Stimulated activated CD4-positive, alpha-beta T cell treated with anti-CD3 and anti-CD28 coated beads, Interleukin-15, amount 100 ng/mL, for 24 hours (primary cell): ENCODE measurements around the gene HPCAL1.

Source experiments
- DNase-seq: peaks from one replicate; pipeline ENCODE4 v3.0.0-alpha.2; 2020

Gene HPCAL1

DNA sequence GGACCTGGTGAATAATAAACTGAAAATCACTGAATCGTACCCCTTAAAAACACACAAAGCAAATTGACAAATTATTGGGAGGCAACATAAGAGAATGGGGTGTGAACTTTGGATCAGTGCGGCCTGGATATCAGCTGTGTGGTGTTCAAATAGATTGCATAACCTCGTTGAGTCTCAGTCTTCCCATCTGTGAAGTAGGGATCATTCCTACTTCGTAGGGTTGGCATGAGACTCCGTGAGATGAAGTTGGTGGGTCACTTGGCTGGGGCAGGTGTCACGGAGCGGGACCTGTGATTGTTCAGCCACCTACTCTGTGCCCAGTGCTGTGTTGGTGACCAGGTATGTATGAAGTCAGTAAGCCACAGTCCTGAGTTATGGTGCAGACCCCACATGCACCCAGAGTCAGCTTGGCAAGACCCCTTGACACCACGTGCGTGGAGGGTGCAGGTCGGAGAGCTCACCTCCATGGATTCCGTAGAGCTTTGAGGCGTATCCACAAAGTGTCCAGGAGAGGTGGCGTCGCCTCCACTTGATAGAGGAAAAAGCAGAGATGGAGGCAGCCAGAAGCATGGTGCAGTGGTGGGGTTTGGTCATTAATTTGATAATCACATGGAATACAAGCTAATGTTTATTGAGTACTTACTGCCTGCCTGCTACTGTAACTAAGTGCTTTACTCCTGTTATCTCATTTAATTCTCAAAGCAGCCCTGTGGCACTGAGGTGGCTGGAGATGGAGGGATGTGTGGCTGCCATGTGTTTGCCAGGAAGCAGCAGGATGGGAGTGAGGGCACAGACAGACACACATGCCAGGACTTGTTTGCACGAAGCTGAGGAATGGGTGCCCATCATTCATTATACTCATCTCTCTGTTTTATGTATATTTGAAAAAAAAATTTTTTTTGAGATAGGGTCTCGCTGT, 35.8 kb downstream of the HPCAL1 start:
- DNase-seq = no peak

- no peak for DNase-seq
These were observed 37.2 kb downstream of the HPCAL1 start for GRCh38 chr2:10339647-10340592.

GRCh38 chr2:10340593-10340975, 37.9 kb downstream of the HPCAL1 start:
- DNase-seq = no peak

- no peak for DNase-seq
These were observed 38.5 kb downstream of the HPCAL1 start for GRCh38 chr2:10341193-10341592.

DNA sequence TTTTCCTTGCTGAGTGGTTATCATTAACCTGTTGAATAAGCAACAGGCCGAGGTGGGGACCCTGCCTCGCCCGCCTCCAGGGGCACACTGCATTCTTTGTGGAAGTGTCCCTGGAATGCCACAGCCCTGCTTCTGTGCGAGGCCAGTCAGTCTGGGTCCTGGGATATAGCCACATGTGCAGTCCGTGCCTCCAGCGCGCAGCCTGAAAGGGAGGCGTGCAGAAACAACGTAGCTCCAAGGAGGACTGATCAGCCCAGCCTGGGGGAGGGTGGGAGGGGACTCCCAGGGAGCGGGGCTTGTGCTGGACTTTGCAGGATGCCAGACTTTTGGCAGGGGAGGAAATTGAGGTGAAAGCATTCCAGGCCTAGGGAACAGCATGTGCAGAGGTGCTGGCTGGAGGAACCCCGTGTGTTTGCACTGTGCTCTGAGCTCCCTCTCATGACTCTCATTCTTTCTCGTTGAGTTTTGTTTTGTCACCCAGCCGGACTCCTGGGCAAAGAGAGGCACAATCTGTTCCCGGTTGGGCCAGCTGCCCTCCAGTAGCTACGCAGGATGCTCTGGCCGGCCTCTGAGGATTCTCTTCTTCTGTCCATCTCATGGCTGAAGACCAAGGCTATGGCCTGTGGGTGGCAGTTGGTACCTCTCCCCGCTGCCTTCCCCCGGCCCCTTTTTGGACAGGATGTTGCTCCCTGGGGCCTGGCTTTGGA, 39.7 kb downstream of the HPCAL1 start:
- no peak for DNase-seq

DNA sequence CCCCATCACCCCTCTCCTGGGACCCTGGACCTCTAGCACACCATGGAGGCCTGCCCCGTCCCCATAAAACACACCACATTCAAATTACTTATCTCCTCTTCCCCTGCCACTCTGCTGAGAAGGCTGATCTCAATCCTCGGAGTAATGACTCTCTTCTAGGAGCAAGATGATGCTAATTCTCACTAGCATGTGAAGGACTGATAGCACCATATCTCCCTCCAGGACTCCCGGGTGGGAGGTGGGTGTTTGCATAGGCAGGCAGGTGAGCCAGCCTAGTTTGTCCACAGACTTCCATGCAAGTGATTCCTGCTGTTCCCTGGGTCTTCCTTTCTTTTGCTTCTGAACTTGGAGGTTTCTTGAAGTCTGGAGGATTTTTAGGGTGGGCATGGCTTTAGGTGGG, 40.5 kb downstream of the HPCAL1 start:
- DNase-seq = no peak

GRCh38 chr2:10343658-10344057, 41.0 kb downstream of the HPCAL1 start:
- DNase-seq = no peak

- no peak for DNase-seq
These were observed 41.7 kb downstream of the HPCAL1 start for GRCh38 chr2:10344105-10345066.

DNA sequence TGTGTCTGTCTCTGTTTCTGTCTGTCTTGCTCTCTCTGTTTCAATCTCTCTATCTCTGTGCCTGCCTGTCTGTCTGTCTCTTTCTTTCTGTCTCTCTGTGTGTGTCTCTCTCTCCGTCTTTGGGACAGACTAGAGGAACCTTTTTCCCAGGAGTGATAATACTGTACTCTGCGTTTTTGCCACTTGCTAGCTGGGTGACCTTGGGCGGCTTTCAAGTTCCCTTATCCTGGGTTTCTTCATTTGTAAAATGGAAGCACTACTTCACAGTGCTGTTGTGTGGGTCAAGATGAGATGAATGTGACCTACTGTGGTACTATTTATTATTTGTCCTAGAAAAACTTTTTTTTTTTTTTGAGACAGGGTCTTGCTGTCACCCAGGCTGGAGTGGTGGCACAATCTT, 42.4 kb downstream of the HPCAL1 start:
- DNase-seq = no peak

DNA sequence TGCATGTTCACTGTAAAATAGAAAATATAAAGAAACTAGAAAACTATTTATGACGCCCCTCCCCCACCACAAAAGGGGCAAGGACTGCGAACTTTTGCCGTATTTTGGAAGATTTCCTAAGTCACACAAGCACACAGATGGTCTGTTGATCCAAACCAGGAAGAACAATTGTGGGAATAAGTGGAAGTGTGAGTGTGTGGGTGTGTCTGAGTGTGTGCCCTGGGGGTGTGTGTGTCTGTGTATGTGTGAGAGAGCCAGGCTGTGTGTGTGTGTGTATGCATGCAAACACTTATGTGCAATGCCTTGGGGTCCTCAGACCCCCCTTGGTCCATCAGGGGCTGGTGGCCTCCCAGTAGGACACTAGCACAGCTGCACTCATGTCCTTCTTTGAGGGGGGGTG, 43.1 kb downstream of the HPCAL1 start:
- no peak for DNase-seq

DNA sequence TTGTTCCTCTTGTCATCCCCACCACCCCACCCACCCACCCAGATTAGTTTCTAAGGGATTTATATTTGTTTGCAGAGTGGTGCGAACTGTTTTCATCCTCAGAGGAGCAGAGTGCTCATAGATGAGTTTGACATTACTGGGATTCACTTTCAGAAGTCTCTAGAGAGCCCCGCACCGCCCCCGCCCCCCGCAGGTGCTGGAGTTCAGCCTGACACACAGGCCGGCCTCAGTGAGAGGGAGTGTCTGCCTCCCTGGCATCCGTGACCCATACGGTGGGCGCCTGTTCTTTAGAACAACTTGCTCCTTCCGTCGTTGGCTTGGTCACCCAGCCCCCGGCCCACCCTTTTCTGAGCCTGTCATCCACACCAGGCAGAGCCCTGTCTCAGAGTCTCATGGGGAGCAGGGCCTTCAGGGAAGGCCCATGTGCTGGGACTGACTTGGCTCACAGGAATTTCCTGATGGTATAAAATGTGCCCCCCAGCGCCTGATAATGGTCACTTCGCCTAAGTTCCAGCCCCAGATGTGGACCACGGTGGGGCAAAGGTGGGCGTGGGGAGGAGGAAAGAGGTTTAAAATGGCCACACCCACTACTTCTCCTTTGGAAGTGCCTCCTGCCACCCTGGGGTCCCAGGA, 44.3 kb downstream of the HPCAL1 start:
- DNase-seq = peak; percentile 28

DNA sequence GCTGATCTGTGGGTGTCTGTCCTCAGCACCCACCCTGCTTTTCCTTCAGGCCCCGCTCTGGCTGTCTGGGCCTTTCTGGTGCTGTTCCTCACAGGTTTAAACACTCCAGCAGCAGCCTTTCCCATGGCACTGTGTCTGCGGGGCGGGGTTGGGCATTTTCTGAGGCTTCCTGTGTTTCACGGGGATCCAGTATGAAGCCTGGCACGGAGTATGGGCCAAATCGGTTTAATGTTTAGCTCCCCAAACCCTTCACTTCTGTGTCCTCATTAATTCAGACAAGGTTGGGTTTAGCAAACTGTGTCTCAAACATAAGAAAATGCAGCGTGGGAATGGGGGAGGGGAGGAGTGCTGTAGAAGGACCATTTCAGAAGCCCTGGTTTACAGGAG, 44.9 kb downstream of the HPCAL1 start:
- DNase-seq = no peak

GRCh38 chr2:10348891-10349290, 46.2 kb downstream of the HPCAL1 start:
- DNase-seq = no peak

DNA sequence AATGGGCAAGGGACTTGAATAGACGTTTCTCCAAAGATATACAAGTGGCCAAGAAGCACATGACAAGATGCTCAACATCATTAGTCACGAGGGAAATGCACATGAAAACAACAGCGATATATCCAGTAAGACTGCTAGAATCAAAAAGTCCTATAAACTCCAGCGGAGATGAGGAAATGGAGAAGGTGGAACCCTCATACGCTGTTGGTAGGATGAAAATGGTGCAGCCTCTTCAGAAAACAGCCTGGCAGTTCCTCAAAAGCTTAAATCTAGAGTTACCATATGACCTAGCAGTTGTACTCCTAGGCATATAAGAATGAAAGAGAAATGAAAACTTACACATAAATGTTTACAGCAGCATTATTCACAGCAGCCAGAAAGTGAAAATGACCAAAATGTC, 48.1 kb downstream of the HPCAL1 start:
- DNase-seq = no peak

- no peak for DNase-seq
These were observed 49.7 kb downstream of the HPCAL1 start for GRCh38 chr2:10352361-10352760.

- DNase-seq = no peak
These were observed 50.3 kb downstream of the HPCAL1 start for GRCh38 chr2:10352972-10353371.

- no peak for DNase-seq
These were observed 51.2 kb downstream of the HPCAL1 start for GRCh38 chr2:10353931-10354330.

DNA sequence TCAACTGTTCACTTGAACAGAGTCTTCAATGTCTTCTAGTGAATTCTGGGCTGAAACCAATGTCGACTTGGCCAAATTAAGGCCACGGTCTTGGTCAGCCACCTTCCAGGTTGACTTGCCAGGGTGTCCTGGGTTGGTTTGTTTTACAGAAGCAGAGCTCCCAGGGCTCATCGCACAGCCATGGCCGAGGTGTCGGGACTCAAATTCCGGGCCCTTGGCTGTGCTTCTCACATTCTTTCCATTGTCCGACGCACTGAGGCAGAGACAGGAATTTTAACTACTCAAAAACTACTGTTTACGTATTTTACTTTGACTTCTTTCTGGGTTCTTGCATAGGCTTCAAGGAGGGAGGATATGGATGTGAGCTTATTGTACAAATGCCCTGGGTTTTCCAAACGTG, 51.7 kb downstream of the HPCAL1 start:
- DNase-seq = no peak

GRCh38 chr2:10355471-10356438, 53.1 kb downstream of the HPCAL1 start:
- DNase-seq = no peak

GRCh38 chr2:10356439-10356811, 53.7 kb downstream of the HPCAL1 start:
- DNase-seq = peak; percentile 14
